ENCODE data around the gene SPPL3.
A peak's percentile ranks its signal among the peaks of the same experiment; 100 is the strongest.
"Not testable (repeated sequence)": the region's sequence is repeated elsewhere in the genome, so short reads cannot be mapped to it uniquely, and the experiment has no call there.

SPPL3 gene

GRCh38 chr12:120921637-120922036, 17.5 kb upstream of the SPPL3 start:
- DNase-seq (ENCODE audit: low read depth in 4 of 4, low spot score in 1 of 4), result no peak

- DNase-seq (ENCODE audit: low read depth in 4 of 4, low spot score in 1 of 4), result no peak
These were observed 16.0 kb upstream of the SPPL3 start for GRCh38 chr12:120920178-120920577.

- no peak for DNase-seq (ENCODE audit: low read depth in 4 of 4, low spot score in 1 of 4)
These were observed 13.6 kb upstream of the SPPL3 start for GRCh38 chr12:120917748-120918147.

GRCh38 chr12:120916561-120916960, 12.4 kb upstream of the SPPL3 start:
- no peak for DNase-seq (ENCODE audit: low read depth in 4 of 4, low spot score in 1 of 4)

- DNase-seq (ENCODE audit: low read depth in 4 of 4, low spot score in 1 of 4), result no peak
These were observed 10.6 kb upstream of the SPPL3 start for GRCh38 chr12:120914794-120915193.

GRCh38 chr12:120909633-120910298, 5.6 kb upstream of the SPPL3 start:
- no peak for DNase-seq (ENCODE audit: low read depth in 4 of 4, low spot score in 1 of 4)

GRCh38 chr12:120905856-120906384, 1.8 kb upstream of the SPPL3 start:
- DNase-seq (ENCODE audit: low read depth in 4 of 4, low spot score in 1 of 4), result no peak

- DNase-seq (ENCODE audit: low read depth in 4 of 4, low spot score in 1 of 4), result peak; percentile 19 to 63 (median 50)
These were observed 554 bp downstream of the SPPL3 start for GRCh38 chr12:120903412-120904196.

GRCh38 chr12:120902846-120903411, 1.2 kb downstream of the SPPL3 start:
- DNase-seq (ENCODE audit: low read depth in 4 of 4, low spot score in 1 of 4), result no peak

- DNase-seq (ENCODE audit: low read depth in 4 of 4, low spot score in 1 of 4), result no peak
These were observed 2.3 kb downstream of the SPPL3 start for GRCh38 chr12:120901818-120902217.

- not testable (repeated sequence) for DNase-seq (ENCODE audit: low read depth in 4 of 4, low spot score in 1 of 4)
These were observed 3.1 kb downstream of the SPPL3 start for GRCh38 chr12:120901101-120901500.

- DNase-seq (ENCODE audit: low read depth in 4 of 4, low spot score in 1 of 4), result no peak
These were observed 8.6 kb downstream of the SPPL3 start for GRCh38 chr12:120895532-120895931.

GRCh38 chr12:120892265-120892664, 11.9 kb downstream of the SPPL3 start:
- DNase-seq (ENCODE audit: low read depth in 4 of 4, low spot score in 1 of 4), result no peak

- no peak for DNase-seq (ENCODE audit: low read depth in 4 of 4, low spot score in 1 of 4)
These were observed 13.2 kb downstream of the SPPL3 start for GRCh38 chr12:120890963-120891362.

GRCh38 chr12:120887253-120888043, 16.7 kb downstream of the SPPL3 start:
- DNase-seq (ENCODE audit: low read depth in 4 of 4, low spot score in 1 of 4), result peak in 2 of 4 experiments; percentile 9 to 28

GRCh38 chr12:120886199-120887018, 17.7 kb downstream of the SPPL3 start:
- DNase-seq (ENCODE audit: low read depth in 4 of 4, low spot score in 1 of 4), result no peak

GRCh38 chr12:120885521-120885920, 18.6 kb downstream of the SPPL3 start:
- no peak for DNase-seq (ENCODE audit: low read depth in 4 of 4, low spot score in 1 of 4)

- no peak for DNase-seq (ENCODE audit: low read depth in 4 of 4, low spot score in 1 of 4)
These were observed 19.5 kb downstream of the SPPL3 start for GRCh38 chr12:120884644-120885043.

GRCh38 chr12:120882055-120882555, 22.1 kb downstream of the SPPL3 start:
- DNase-seq (ENCODE audit: low read depth in 4 of 4, low spot score in 1 of 4), result no peak

- DNase-seq (ENCODE audit: low read depth in 4 of 4, low spot score in 1 of 4), result no peak
These were observed 24.3 kb downstream of the SPPL3 start for GRCh38 chr12:120879718-120880300.
